Activated B cell treated with CpG ODN at 0.5 μM for 24 hours (primary cell): ENCODE results near the gene ARFGAP3. TPM values are rescaled to one million over a fixed set of nuclear protein-coding genes. Genes with fewer than 3 reads are reported as not detected.
A peak's percentile ranks its signal among the peaks of the same experiment; 100 is the strongest.
"Not testable (repeated sequence)": the region's sequence is repeated elsewhere in the genome, so short reads cannot be mapped to it uniquely, and the experiment has no call there.

Experiments
- ATAC-seq: fragments of 200-7000 bp; cut with Tn5 transposase; one replicate; pipeline ENCODE4 v1.10.0; 2021; ENCODE audit warnings: low read depth, mild to moderate bottlenecking, moderate library complexity
- CTCF ChIA-PET: fragments of 350-600 bp; sonication (Branson Sonifier 250); formaldehyde crosslinking; loops from one replicate; lab custom pipeline; 2021; ENCODE audit warnings: antibody characterized with exemption; lab: Charles Lee
- POLR2A ChIA-PET: fragments of 350-600 bp; sonication (Branson Sonifier 250); formaldehyde crosslinking; loops from one replicate; lab custom pipeline; 2021; ENCODE audit warnings: antibody characterized with exemption; lab: Charles Lee
- DNase-seq: peaks from one replicate; pipeline ENCODE4 v3.0.0; 2022
- H3K27ac Mint-ChIP-seq: one replicate; pipeline ENCODE4 v1.8.0; 2020; ENCODE audit warnings: mixed read lengths
- H3K27me3 Mint-ChIP-seq: one replicate; pipeline ENCODE4 v1.8.0; 2021; ENCODE audit warnings: mixed read lengths
- H3K36me3 Mint-ChIP-seq: one replicate; pipeline ENCODE4 v1.8.0; 2021; ENCODE audit warnings: low read depth, mixed read lengths
- H3K4me1 Mint-ChIP-seq: one replicate; pipeline ENCODE4 v1.8.0; 2021; ENCODE audit warnings: mixed read lengths
- H3K4me3 Mint-ChIP-seq: one replicate; pipeline ENCODE4 v1.8.0; 2020; ENCODE audit warnings: mild to moderate bottlenecking, mixed read lengths
- H3K9me3 Mint-ChIP-seq: one replicate; pipeline ENCODE4 v1.8.0; 2020; ENCODE audit warnings: mixed read lengths
- intact Hi-C: fragments of 100-400 bp; cut with micrococcal nuclease; formaldehyde crosslinking; loops from one replicate; pipeline ENCODE4 v1.15.1; 2024
- total RNA-seq: library from RNA; stranded (reverse); gene quantifications from 2 replicates; pipeline ENCODE4 v1.2.3, GENCODE V29; 2022
- TF ChIP-seq, protein P1 (sequence below): fragments of 200-600 bp; IDR thresholded peaks from one replicate; pipeline ENCODE4 v1.8.0; 2022; ENCODE audit warnings: antibody characterized with exemption, mild to moderate bottlenecking

ARFGAP3 gene
- total RNA-seq, 1 donor from 2014 or later = 35.2 TPM

DNA sequence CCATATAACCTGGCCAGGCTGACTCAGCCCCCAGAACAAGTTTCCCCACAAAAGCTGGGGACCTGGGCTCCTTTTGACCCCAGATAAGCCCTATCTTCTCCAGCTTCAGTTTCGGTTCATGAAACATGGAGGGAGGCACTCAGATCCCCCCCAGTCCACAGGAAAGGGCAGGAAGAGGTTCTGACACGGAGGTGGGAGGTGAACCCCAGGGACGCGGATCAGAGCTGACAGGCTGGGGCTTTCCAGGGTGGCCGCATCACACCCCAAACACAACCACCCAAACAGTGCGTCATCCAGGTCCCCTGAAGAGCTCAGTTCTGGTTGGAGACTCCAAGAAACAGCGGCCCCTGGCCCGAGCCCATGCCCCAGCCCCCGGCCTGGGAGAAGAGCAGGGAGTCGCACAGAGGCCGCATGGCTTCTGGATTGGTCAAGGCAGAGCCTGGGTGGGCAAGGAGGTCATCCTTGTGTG, 92.1 kb downstream of the ARFGAP3 start:
- Mint-ChIP-seq H3K4me3 (no peak overlapping the region), H3K9me3 (no peaks in the 10 kb centered on the region), H3K36me3 (no peaks in the 10 kb centered on the region), H3K27ac (peak overlapping the region; percentile 31), H3K4me1 (peaks cover 38% of the 10 kb centered on the region), H3K27me3 (no peaks in the 10 kb centered on the region)
- DNase-seq (no peak), ATAC-seq (peak; percentile 12)
- CTCF ChIA-PET = no interaction called here
- intact Hi-C loops = no loop called here
- TF ChIP-seq, protein P1, sequence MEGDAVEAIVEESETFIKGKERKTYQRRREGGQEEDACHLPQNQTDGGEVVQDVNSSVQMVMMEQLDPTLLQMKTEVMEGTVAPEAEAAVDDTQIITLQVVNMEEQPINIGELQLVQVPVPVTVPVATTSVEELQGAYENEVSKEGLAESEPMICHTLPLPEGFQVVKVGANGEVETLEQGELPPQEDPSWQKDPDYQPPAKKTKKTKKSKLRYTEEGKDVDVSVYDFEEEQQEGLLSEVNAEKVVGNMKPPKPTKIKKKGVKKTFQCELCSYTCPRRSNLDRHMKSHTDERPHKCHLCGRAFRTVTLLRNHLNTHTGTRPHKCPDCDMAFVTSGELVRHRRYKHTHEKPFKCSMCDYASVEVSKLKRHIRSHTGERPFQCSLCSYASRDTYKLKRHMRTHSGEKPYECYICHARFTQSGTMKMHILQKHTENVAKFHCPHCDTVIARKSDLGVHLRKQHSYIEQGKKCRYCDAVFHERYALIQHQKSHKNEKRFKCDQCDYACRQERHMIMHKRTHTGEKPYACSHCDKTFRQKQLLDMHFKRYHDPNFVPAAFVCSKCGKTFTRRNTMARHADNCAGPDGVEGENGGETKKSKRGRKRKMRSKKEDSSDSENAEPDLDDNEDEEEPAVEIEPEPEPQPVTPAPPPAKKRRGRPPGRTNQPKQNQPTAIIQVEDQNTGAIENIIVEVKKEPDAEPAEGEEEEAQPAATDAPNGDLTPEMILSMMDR = no peak
- POLR2A ChIA-PET = interaction anchor here (0.5 to 3.3 kb wide), 4 partner anchors 13 to 430 kb away, joined by 3 to 14 read pairs (median 4); partner anchors contain the start of gene POLDIP3

DNA sequence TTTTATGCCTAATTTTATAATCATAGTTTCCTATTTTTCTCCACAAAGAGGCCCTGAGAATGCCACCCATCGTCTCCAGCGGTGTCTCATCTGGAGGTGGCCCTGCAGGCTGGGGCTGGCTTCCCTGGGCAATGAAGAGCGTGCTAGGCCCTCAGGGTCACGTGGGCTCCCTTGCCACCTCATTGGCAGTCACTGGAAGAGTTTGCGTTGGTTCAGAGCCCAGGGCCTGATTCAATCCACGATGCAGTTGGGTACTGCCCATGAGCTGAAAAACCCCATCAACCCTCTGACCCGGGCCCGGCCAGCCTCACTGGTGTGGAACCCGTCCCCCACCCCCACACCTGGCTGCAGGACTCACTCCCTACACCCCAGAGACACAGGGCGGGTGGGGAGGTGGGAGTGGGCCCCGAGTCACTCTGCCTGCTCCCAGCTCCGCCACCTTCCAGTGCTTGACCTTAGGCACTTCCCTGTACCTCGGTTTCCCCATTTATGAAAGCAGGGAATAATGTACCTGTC, 93.0 kb downstream of the ARFGAP3 start:
- H3K4me3 Mint-ChIP-seq = no peak overlapping the region
- H3K27ac Mint-ChIP-seq = no peak overlapping the region
- TF ChIP-seq, protein P1 = no peak
- ChIA-PET POLR2A (interaction anchor here (1.1 kb wide), 1 partner anchor 429 kb away, joined by 3 read pairs; no protein-coding TSS in a partner anchor), CTCF (no interaction called here)
- DNase-seq (no peak), ATAC-seq (no peak)
- H3K4me1 Mint-ChIP-seq = peaks cover 29% of the 10 kb centered on the region
- no peaks in the 10 kb centered on the region for H3K27me3 Mint-ChIP-seq
- no peaks in the 10 kb centered on the region for H3K36me3 Mint-ChIP-seq
- intact Hi-C loops = no loop called here
- no peaks in the 10 kb centered on the region for H3K9me3 Mint-ChIP-seq

DNA sequence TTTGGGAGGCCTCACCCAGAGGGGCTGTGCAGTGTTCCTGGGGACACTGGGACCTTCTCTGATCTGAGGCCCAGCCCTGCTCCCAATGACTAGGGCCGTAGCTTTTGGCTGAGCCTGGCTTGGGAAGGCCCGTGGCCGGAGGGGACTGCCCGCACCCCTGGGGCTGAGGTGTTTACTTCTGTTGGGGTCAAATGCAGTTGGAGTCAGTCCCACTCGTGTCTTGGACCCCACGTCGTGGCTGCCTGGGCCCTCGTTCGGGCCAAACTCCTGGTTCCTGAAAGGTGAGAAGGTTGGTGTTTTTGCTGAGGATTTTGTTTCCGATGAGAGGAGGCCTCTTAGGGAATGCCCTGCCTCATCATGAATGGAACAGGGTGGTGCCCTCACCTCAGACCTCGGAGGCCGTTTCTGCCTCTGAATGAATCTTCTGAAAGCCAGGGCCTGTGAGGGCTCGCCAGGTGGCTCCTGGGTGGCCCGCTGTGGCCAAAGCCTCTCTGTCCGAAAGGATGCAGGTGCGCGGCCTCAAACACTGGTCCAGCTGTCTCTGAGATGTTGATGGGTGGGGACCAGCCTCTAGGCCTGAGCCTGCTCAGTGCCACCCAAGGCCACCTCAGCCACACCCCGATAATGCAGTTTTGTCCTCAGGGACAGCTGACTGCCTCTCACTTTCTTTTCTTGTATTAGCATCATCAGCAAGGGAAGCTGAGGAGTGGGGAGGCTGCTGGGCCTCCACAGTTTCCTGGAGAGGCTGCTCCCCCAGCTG, 96.1 kb downstream of the ARFGAP3 start:
- H3K4me3 Mint-ChIP-seq = no peak overlapping the region
- intact Hi-C loops = no loop called here
- POLR2A ChIA-PET = interaction anchor here (0.6 to 1.5 kb wide), 3 partner anchors 8 to 65 kb away, joined by 3 to 8 read pairs (median 6); no protein-coding TSS in a partner anchor
- TF ChIP-seq, protein P1 = no peak
- no peaks in the 10 kb centered on the region for H3K36me3 Mint-ChIP-seq
- DNase-seq = no peak
- ATAC-seq = peak; percentile 54
- H3K9me3 Mint-ChIP-seq = no peaks in the 10 kb centered on the region
- no peak overlapping the region for H3K27ac Mint-ChIP-seq
- peaks cover 28% of the 10 kb centered on the region for H3K4me1 Mint-ChIP-seq
- peaks cover 1% of the 10 kb centered on the region for H3K27me3 Mint-ChIP-seq
- CTCF ChIA-PET = no interaction called here

DNA sequence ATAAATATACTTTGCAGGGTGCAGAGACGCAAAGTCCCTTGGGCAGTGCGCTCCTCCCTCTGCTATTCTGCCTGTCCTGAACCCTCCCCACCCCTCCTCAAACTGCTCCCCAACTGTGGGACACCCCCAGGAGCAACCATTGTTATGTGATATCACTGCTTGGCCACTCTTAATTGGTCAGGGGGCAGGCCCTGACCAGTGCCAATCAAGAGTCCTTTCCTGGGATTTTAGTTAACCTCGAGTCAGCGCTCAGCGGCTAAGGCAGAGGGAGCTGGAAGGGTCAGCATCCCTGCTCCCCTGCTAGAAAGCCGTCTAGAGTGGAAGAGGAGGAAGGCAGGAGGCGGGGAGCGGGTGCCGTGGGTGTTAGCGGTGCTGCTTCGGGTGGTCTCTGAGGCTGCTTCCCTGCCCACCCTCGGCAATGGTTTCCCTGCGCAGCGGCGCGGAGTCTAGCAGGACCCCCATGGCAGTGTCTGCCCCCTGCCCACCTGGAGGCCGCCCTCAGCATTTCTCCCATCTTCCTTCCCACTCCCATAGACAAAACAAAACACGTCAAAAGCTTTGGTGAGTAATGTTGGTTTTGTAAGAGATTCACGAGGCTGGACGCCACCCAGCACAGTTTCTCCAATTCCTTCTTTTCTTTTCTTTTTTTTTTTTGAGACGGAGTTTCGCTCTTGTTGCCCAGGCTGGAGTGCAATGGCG, 98.0 kb downstream of the ARFGAP3 start:
- no peaks in the 10 kb centered on the region for H3K36me3 Mint-ChIP-seq
- peaks cover 1% of the 10 kb centered on the region for H3K27me3 Mint-ChIP-seq
- POLR2A ChIA-PET = no interaction called here
- H3K4me3 Mint-ChIP-seq = no peak overlapping the region
- DNase-seq = no peak
- no peaks in the 10 kb centered on the region for H3K9me3 Mint-ChIP-seq
- peaks cover 13% of the 10 kb centered on the region for H3K4me1 Mint-ChIP-seq
- no peak for ATAC-seq
- intact Hi-C loops = no loop called here
- no peak overlapping the region for H3K27ac Mint-ChIP-seq
- CTCF ChIA-PET = no interaction called here
- TF ChIP-seq, protein P1 = no peak

DNA sequence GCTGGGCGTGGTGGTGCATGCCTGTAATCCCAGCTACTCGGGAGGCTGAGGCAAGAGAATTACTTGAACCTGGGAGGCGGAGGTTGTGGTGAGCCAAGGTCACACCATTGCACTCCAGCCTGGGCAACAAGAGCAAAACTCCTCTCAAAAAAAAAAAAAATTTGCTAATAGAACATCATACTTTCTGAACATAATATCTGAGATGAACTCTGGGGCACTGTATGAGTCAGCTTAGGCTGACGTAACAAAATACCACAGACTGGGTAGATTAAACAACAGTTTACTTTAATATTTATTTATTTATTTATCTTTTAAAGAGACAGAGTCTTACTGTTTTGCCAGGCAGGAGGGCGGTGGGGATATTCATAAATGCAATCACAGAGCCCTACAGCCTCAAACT, 101.5 kb downstream of the ARFGAP3 start:
- intact Hi-C loops, DNase-seq, H3K4me3 Mint-ChIP-seq, H3K36me3 Mint-ChIP-seq, H3K9me3 Mint-ChIP-seq, ATAC-seq, H3K27ac Mint-ChIP-seq, H3K27me3 Mint-ChIP-seq: not testable (repeated sequence)
- POLR2A ChIA-PET = interaction anchor here (0.7 to 1.9 kb wide), 2 partner anchors 28 to 140 kb away, joined by 5 to 10 read pairs; partner anchors contain the start of gene POLDIP3
- CTCF ChIA-PET = interaction anchor here (0.6 kb wide), 1 partner anchor 76 kb away, joined by 3 read pairs; no protein-coding TSS in a partner anchor
- H3K4me1 Mint-ChIP-seq = peaks cover 29% of the 10 kb centered on the region

DNA sequence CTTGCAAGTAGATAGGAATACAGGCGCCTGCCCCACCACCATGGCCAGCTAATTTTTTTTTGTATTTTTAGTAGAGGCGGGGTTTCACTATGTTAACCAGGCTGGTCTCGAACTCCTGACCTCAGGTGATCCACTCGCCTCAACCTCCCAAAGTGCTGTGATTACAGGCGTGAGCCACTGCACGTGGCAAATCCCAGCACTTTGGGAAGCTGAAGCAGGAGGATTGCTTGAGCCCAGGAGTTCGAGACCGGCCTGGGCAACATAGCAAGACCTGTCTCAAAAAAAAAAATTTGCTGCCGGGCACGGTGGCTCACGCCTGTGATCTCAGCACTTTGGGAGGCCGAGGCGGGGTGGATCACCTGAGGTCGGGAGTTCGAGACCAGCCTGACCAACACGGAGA, 102.0 kb downstream of the ARFGAP3 start:
- POLR2A ChIA-PET = interaction anchor here (0.7 to 1.9 kb wide), 3 partner anchors 15 to 140 kb away, joined by 3 to 10 read pairs (median 5); partner anchors contain the start of gene POLDIP3
- H3K9me3 Mint-ChIP-seq, intact Hi-C loops, H3K27me3 Mint-ChIP-seq, DNase-seq, ATAC-seq, CTCF ChIA-PET, H3K4me3 Mint-ChIP-seq, H3K36me3 Mint-ChIP-seq, H3K27ac Mint-ChIP-seq: not testable (repeated sequence)
- peaks cover 29% of the 10 kb centered on the region for H3K4me1 Mint-ChIP-seq
